H1 (cell line): Measurements from ENCODE around the gene ZDHHC11B. TPM values are rescaled to one million over a fixed set of nuclear protein-coding genes. Genes with fewer than 3 reads are reported as not detected.
A peak's percentile ranks its signal among the peaks of the same experiment; 100 is the strongest.

ENCODE experiments used
- EP300 ChIP-seq, 2 experiments: IDR thresholded peaks; 1 replicate in 1 of 2; 2 replicates in 1 of 2; pipeline ENCODE4 v1.6.1; 2011 to 2012; ENCODE audit warnings: low read depth in 2 of 2, low read length in 2 of 2, mild to moderate bottlenecking in 2 of 2, borderline replicate concordance in 1 of 2, inconsistent platforms in 1 of 2, moderate library complexity in 1 of 2
- HDAC2 ChIP-seq, 2 experiments: fragments of 300-600 bp in 1 of 2; sonication (generic) in 1 of 2; IDR thresholded peaks; 2 replicates each; pipeline ENCODE4 v1.6.1; 2011 to 2012; ENCODE audit warnings: low read depth in 2 of 2, low read length in 2 of 2, mild to moderate bottlenecking in 2 of 2, moderate library complexity in 2 of 2, borderline replicate concordance in 1 of 2, inconsistent platforms in 1 of 2
- TEAD4 ChIP-seq: IDR thresholded peaks from 2 replicates; pipeline ENCODE4 v1.6.1; 2012; ENCODE audit warnings: low read depth, low read length, inconsistent platforms, mixed read lengths
- YY1 ChIP-seq: IDR thresholded peaks from 2 replicates; pipeline ENCODE4 v1.6.1; 2011; ENCODE audit warnings: low read depth, mild to moderate bottlenecking, low read length
- polyA plus RNA-seq, 7 experiments: library from polyadenylated mRNA; depleted of rRNA in 3 of 7; stranded (reverse) in 5 of 7; unstranded in 2 of 7; fragments of >200 nt in 5 of 7; fragments of 200-250 nt in 2 of 7; gene quantifications; 1 replicate in 5 of 7; 2 replicates in 1 of 7; 4 replicates in 1 of 7; pipeline versions ENCODE4 v1.2.1 to v1.2.3, GENCODE V29; 2011 to 2013; ENCODE audit warnings: missing spikeins in 2 of 7, mixed read lengths in 2 of 7
- total RNA-seq: library from RNA; stranded (reverse); fragmentation: NEBNext Ultra II Directional; extraction: Animal tissue kit (Norgen Biotek cat#: 25700); gene quantifications from 2 replicates; pipeline ENCODE4 v1.2.1, GENCODE V29; 2021

Gene ZDHHC11B
- total and polyA plus RNA-seq, 2 of the 8 experiments (the other 6 are each of a cell fraction or from before 2014, with no cell fraction given) = 0.29 to 2.5 TPM

- TF ChIP-seq HDAC2 (IDR thresholded peaks at IDR 0.05; ENCODE audit: borderline replicate concordance in 1 of 2, low read depth in 2 of 2, low read length in 2 of 2) (no peak), YY1 (0 out of 2 replicates have a peak, but pooled peaks have one; percentile 27), EP300 (IDR thresholded peaks at IDR 0.05; ENCODE audit: borderline replicate concordance in 1 of 2, low read depth in 2 of 2, low read length in 2 of 2) (peak in 1 of 2 experiments; percentile 31; a peak in 1 of 3 replicates), TEAD4 (peak; percentile 83)
Measured at GRCh38 chr5:669111-669841, 115.3 kb downstream of the ZDHHC11B start (continued).
